GM21737 (cell line): ENCODE data around the gene SRGAP2B.
"Not testable (repeated sequence)": the region's sequence is repeated elsewhere in the genome, so short reads cannot be mapped to it uniquely, and the experiment has no call there.

Experiments used
- ATAC-seq: cut with Tn5 transposase; IDR thresholded peaks from one replicate; pipeline ENCODE4 v1.9.1; 2021; ENCODE audit warnings: mild to moderate bottlenecking, moderate library complexity; ENCODE audit not compliant: unreplicated experiment

SRGAP2B gene

DNA sequence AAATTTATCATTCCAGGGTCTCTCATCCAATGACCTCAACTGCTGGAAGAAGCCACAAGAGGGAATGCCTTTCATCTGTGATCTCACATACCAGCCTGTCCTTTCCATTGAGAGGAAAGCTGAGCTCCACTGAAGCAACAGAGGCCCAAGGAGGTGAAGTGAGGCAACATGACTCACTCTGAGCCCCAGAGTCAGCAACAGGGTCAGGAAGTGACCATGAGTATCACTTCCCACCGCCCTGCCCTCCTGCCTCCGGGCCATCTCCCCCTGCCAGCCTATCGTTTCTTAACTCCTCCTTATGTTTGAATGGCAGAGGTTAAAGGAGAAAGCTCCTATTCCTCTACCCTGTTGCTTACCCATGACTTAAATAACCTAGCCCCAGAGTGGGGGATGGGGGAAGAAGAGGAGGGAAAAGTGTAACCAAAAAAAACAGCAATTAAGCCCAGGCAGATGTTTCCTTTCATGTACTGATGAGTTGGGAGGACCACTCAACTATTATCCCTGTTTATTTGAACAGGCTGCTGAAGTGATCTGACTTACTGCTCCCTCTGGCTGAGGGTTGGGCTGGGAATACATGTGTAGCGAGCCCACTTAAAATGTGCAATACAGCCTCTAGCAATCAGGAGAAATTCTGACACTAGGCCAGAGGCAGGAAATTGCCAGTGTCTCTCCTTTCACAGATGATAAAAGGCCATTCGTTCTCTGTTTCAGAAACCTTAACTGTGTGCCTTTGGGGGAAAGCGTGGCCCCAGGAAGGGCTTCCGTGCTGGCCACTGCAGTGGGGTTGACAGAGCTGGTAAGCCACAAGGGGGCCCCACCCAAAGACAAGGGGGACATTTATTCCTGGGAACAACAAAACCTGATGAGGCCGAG is 177.7 kb downstream of the SRGAP2B start:
- ATAC-seq, result not testable (repeated sequence)

DNA sequence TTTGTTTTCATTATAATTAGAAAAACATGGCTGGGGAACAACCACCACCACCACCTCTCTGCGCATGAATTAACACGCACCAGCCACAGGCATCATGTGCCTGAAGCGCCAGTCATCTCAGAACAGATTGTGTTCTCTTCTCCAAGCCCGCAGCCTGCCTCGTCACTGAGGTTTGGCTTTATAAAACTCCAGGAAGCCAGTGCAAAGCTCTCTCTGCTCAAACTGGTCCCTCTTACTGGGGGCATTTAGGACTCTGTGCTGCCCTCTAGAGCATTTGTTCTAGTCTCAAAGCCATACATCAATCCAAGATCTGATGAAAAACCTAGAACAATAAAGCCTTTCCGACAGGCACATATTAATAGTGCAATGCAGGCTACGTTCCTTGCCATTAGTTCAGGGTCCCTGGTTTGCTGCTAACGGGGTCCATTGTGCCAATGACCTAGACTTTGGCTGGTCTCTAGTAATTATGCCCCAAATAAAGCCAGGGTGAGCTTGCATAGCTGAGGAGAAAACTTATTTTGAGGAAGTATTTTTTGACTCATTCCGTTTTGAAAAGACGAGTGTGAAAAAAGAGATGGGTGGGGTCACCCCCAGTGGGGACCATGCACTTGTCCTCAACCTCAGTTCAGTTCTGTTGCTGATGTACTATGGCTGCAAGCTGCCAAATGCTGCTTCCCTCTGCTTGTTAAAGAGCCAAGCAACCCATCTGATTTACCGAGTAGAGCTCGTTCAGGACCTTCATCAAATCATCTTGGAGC is 181.0 kb downstream of the SRGAP2B start:
- not testable (repeated sequence) for ATAC-seq

GRCh38 chr1:144913458-144913857 is 181.7 kb downstream of the SRGAP2B start:
- not testable (repeated sequence) for ATAC-seq

DNA sequence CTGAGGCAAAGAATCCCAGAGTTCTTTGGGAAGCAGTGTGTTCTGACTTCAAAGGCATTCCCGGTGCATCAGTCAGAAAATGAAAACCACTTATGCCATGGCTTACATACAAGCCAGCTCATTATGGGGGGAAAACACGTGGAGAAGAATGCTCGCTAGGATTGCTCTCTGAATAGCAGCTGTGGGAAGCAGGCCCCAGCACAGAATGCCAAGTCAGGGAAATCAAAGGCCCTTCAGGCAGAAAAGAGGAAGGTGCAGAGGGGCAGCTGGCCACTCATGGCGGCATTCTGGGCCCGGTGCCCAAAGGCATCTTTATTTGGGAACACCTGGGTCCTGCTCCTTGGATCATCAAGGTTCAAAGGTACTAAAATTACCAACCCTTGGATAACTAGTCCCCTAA is 184.4 kb downstream of the SRGAP2B start:
- ATAC-seq, result not testable (repeated sequence)

GRCh38 chr1:144900841-144901240 is 194.3 kb downstream of the SRGAP2B start:
- ATAC-seq, result not testable (repeated sequence)

DNA sequence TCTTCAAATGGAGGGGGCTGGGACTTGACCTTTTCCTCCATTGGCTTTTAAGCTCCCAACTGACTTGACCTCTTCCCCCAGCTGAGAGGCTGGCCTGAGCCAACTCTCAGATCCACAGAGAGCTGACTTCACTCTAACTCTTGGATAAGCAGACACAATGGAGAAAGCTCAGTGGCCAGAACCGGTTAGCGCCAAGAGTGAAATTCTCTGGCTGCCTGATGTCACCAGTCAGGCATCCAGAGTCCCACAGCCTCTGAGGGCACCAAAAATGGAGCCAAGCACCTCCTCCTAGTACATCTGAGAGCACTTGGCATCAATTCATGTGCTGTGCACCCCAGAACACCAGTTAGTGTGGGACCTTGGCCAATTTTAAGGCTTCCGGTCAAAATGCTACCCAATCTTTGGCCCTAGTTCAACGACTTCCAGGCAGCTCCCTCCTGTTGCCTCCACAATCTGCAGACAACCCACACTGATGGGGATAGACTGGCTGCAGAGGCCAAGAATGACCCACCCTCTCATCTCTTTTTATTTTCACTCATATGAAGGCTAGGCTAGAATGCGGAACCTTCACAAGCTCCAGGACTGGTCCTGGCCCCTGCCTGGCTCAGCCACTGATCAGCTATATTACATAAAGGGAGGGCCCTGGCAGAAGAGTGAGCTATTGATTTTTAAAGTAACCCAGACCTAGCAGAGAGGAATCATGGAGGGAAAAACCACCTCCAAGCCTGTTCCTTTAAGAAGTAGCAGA is 200.5 kb downstream of the SRGAP2B start:
- ATAC-seq, result not testable (repeated sequence)

DNA sequence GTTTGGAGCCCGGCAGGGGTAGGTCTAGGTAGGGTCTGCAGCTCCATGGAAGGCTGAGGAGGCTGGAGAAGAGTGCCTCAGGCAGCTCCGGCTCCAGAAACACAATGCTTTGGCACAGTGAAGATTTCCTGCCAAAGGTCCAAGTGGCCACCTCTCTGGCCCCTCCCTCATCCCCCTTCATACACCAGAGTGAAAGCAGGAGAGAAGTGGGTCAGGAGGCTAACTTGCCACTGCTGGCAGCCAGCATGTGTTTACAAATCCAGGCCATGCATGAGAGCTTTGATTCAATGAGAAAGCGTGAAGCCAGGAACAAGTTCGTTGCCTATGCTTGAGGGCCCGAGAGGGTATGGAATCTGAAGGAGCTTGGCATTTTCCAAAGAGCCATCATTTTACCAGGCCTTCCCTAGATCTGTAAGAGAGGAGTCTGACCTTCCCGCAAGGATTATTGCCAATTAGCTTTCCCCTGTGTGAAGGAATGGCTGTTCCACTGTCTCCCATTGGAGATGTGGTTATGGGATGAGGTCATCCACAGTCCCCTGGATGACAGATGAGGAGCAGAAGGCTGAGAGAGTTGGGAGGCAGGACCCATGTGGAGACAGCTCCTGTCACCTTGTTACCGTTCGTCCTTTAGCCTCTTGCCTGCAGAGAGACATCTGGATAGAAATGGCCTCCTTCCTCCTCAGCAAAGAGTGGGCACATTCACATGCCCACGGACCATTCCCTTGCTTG is 201.3 kb downstream of the SRGAP2B start:
- ATAC-seq, result not testable (repeated sequence)

GRCh38 chr1:144893062-144893461 is 202.1 kb downstream of the SRGAP2B start:
- not testable (repeated sequence) for ATAC-seq

- ATAC-seq, result not testable (repeated sequence)
Observed at GRCh38 chr1:144889450-144890115, 205.5 kb downstream of the SRGAP2B start.

DNA sequence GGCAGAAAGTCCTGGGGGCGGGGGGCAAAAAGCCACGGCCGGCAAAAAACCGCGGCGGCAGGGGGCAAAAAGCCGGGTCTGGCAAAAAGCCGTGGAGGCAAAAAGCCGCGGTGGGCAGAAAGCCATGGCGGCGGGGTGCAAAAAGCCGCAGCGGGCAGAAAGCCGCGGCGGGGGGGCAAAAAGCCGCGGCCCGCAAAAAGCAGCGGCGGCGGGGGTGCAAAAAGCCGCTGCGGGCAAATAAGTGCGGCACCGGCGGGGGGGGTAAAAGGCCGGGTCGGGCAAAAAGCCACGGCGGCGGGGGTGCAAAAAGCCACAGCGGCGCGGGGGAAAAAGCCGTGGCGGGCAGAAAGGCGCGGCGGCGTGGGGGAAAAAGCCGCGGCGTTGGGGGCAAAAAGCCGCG is 212.1 kb downstream of the SRGAP2B start:
- not testable (repeated sequence) for ATAC-seq

DNA sequence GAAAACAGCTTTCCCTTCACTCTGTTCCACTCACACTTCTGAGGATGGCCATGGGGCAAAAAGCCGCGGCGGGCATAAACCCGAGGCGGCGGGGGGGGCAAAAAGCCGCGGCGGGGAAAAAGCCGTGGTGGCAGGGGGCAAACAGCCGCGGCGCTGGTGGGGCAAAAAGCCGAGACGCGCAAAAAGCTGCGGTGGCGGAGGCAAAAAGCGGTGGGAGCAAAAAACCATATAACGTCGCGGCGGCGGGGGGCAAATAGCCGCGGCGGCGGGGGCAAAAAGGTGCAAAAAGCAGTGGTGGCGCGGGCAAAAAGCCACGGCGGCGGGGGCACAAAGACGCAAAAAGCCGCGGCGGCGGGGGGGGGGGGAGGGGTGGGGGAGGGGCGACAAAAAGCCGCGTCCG is 212.8 kb downstream of the SRGAP2B start:
- ATAC-seq, result not testable (repeated sequence)

- not testable (repeated sequence) for ATAC-seq
Observed at GRCh38 chr1:144858607-144859006, 236.5 kb downstream of the SRGAP2B start.
